GM06990 (cell line): ENCODE measurements around the gene FAM174C.
A peak's percentile ranks its signal among the peaks of the same experiment; 100 is the strongest.

Source experiments
- DNase-seq: peaks from one replicate; pipeline ENCODE4 v3.0.0-alpha.2; 2011; ENCODE audit not compliant: insufficient read length; ENCODE audit errors: extremely low read depth
- H3K27me3 ChIP-seq: replicated peaks from 2 replicates; pipeline ENCODE4 v1.6.0; 2011; ENCODE audit warnings: low read length; ENCODE audit not compliant: control insufficient read depth, insufficient read depth
- H3K36me3 ChIP-seq: 2 replicates; pipeline ENCODE4 v1.5.1; 2011; ENCODE audit warnings: low read length; ENCODE audit not compliant: control insufficient read depth, insufficient read depth
- H3K4me3 ChIP-seq: replicated peaks from 2 replicates; pipeline ENCODE4 v1.5.1; 2011; ENCODE audit warnings: low read depth, mild to moderate bottlenecking, control low read depth, low read length
- CTCF ChIP-seq: IDR thresholded peaks from 2 replicates; pipeline ENCODE4 v1.5.1; 2011; ENCODE audit warnings: low read length, control low read depth, mild to moderate bottlenecking, inconsistent platforms; ENCODE audit not compliant: insufficient read depth, poor library complexity, severe bottlenecking

Gene FAM174C

GRCh38 chr19:1275976-1276627, 772 bp downstream of the FAM174C start:
- Histone ChIP-seq H3K36me3 (peaks cover 35% of the 10 kb centered on the region), H3K27me3 (no peaks in the 10 kb centered on the region), H3K4me3 (peak overlapping the region; percentile 72)
- DNase-seq, result no peak
- TF ChIP-seq CTCF, result no peak

GRCh38 chr19:1276628-1277022, 1.3 kb downstream of the FAM174C start:
- peaks cover 31% of the 10 kb centered on the region for H3K36me3 ChIP-seq

GRCh38 chr19:1277061-1277460, 1.7 kb downstream of the FAM174C start:
- peaks cover 27% of the 10 kb centered on the region for H3K36me3 ChIP-seq
- H3K27me3 ChIP-seq, result no peaks in the 10 kb centered on the region
- no peak for DNase-seq
- H3K4me3 ChIP-seq, result no peak overlapping the region; the same call in 1 of the 2 replicates
- TF ChIP-seq CTCF, result no peak

More at GRCh38 chr19:1276628-1277022, 1.3 kb downstream of the FAM174C start:
- TF ChIP-seq CTCF, result no peak
- H3K4me3 ChIP-seq, result peak overlapping the region; percentile 72
- no peak for DNase-seq
- H3K27me3 ChIP-seq, result no peaks in the 10 kb centered on the region

GRCh38 chr19:1278074-1278473, 2.7 kb downstream of the FAM174C start:
- no peak for TF ChIP-seq CTCF
- no peak for DNase-seq
- H3K27me3 ChIP-seq, result no peaks in the 10 kb centered on the region
- H3K36me3 ChIP-seq, result peaks cover 23% of the 10 kb centered on the region
- no peak overlapping the region for H3K4me3 ChIP-seq

GRCh38 chr19:1278713-1279660, 3.7 kb downstream of the FAM174C start:
- no peak overlapping the region for H3K4me3 ChIP-seq
- no peaks in the 10 kb centered on the region for H3K27me3 ChIP-seq
- TF ChIP-seq CTCF, result no peak
- H3K36me3 ChIP-seq, result peaks cover 14% of the 10 kb centered on the region
- no peak for DNase-seq
